Right kidney (tissue), 1 donor: ENCODE data around the gene ZBTB20.

Experiments used
- DNase-seq: peaks from one replicate; pipeline ENCODE4 v3.0.0-alpha.2; 2016

ZBTB20 gene

GRCh38 chr3:114466816-114467215 lies 680.3 kb downstream of the ZBTB20 start:
- no peak for DNase-seq

GRCh38 chr3:114466251-114466650 lies 680.8 kb downstream of the ZBTB20 start:
- no peak for DNase-seq

- DNase-seq: no peak
These were observed 682.5 kb downstream of the ZBTB20 start for GRCh38 chr3:114464548-114464947.

GRCh38 chr3:114462750-114463149 lies 684.3 kb downstream of the ZBTB20 start:
- no peak for DNase-seq

- DNase-seq: no peak
These were observed 686.6 kb downstream of the ZBTB20 start for GRCh38 chr3:114460459-114460858.

GRCh38 chr3:114456742-114457141 lies 690.3 kb downstream of the ZBTB20 start:
- no peak for DNase-seq

GRCh38 chr3:114455432-114455831 lies 691.7 kb downstream of the ZBTB20 start:
- DNase-seq: no peak

GRCh38 chr3:114454551-114455251 lies 692.4 kb downstream of the ZBTB20 start:
- peak; percentile 75 for DNase-seq

- no peak for DNase-seq
These were observed 693.7 kb downstream of the ZBTB20 start for GRCh38 chr3:114453361-114453780.

- DNase-seq: no peak
These were observed 694.2 kb downstream of the ZBTB20 start for GRCh38 chr3:114452937-114453336.

- no peak for DNase-seq
These were observed 694.8 kb downstream of the ZBTB20 start for GRCh38 chr3:114452256-114452655.

GRCh38 chr3:114451561-114452018 lies 695.5 kb downstream of the ZBTB20 start:
- DNase-seq: peak; percentile 33

- no peak for DNase-seq
These were observed 696.0 kb downstream of the ZBTB20 start for GRCh38 chr3:114451051-114451451.

GRCh38 chr3:114450008-114450596 lies 697.0 kb downstream of the ZBTB20 start:
- no peak for DNase-seq

- no peak for DNase-seq
These were observed 697.6 kb downstream of the ZBTB20 start for GRCh38 chr3:114449271-114450007.

- no peak for DNase-seq
These were observed 699.1 kb downstream of the ZBTB20 start for GRCh38 chr3:114447950-114448479.

GRCh38 chr3:114447545-114447944 lies 699.5 kb downstream of the ZBTB20 start:
- no peak for DNase-seq

GRCh38 chr3:114446600-114446999 lies 700.5 kb downstream of the ZBTB20 start:
- no peak for DNase-seq

- DNase-seq: no peak
These were observed 701.9 kb downstream of the ZBTB20 start for GRCh38 chr3:114445233-114445632.

- DNase-seq: no peak
These were observed 702.9 kb downstream of the ZBTB20 start for GRCh38 chr3:114444216-114444615.

- no peak for DNase-seq
These were observed 704.8 kb downstream of the ZBTB20 start for GRCh38 chr3:114442246-114442645.

GRCh38 chr3:114441386-114441785 lies 705.7 kb downstream of the ZBTB20 start:
- DNase-seq: no peak

- DNase-seq: no peak
These were observed 706.4 kb downstream of the ZBTB20 start for GRCh38 chr3:114440700-114441099.
